H1 (cell line): ENCODE data around the gene NUDC. TPM values are rescaled to one million over a fixed set of nuclear protein-coding genes. Genes with fewer than 3 reads are reported as not detected.

ENCODE experiments used
- CTCF ChIA-PET: fragments of 300-600 bp; sonication (Branson Sonifier 250); formaldehyde crosslinking; loops from one replicate; lab custom pipeline; 2021; ENCODE audit not compliant: partially characterized antibody; lab: Charles Lee
- POLR2A ChIA-PET: fragments of 300-600 bp; sonication (Branson Sonifier 250); formaldehyde crosslinking; loops from one replicate; lab custom pipeline; 2021; ENCODE audit warnings: inconsistent platforms; ENCODE audit not compliant: partially characterized antibody; lab: Charles Lee
- DNase-seq, 2 experiments: peaks; one replicate each; pipeline versions ENCODE4 v3.0.0 to v3.0.0-alpha.2; 2010 to 2022; ENCODE audit warnings: low spot score in 2 of 2, low read depth in 1 of 2, mixed read lengths in 1 of 2
- FAIRE-seq: peaks from 2 replicates; lab custom pipeline; 2011; peaks lifted over from hg19 to GRCh38; lab: Jason Lieb, UNC
- H2AFZ ChIP-seq: 2 replicates; pipeline ENCODE4 v1.8.1; 2012; ENCODE audit warnings: low read length, inconsistent platforms
- H2AK5ac ChIP-seq: 2 replicates; pipeline ENCODE4 v1.6.1; 2013; ENCODE audit warnings: low read depth, low read length
- H2BK120ac ChIP-seq: replicated peaks from 2 replicates; pipeline ENCODE3; 2013; ENCODE audit warnings: low read depth, low read length, inconsistent platforms
- H2BK12ac ChIP-seq: 2 replicates; pipeline ENCODE4 v1.6.1; 2013; ENCODE audit warnings: low read depth, low read length
- H2BK15ac ChIP-seq: 2 replicates; pipeline ENCODE4 v1.6.1; 2013; ENCODE audit warnings: low read length
- H2BK20ac ChIP-seq: 2 replicates; pipeline ENCODE4 v1.6.1; 2013; ENCODE audit warnings: low read length
- H2BK5ac ChIP-seq: 2 replicates; pipeline ENCODE4 v1.6.1; 2013; ENCODE audit warnings: low read depth, low read length
- H3K14ac ChIP-seq: 2 replicates; pipeline ENCODE4 v1.6.1; 2013; ENCODE audit warnings: inconsistent platforms; ENCODE audit not compliant: insufficient read length
- H3K18ac ChIP-seq: 2 replicates; pipeline ENCODE4 v1.6.1; 2013; ENCODE audit warnings: low read length; ENCODE audit errors: extremely low read depth
- H3K23ac ChIP-seq: 2 replicates; pipeline ENCODE4 v1.6.1; 2013; ENCODE audit warnings: inconsistent platforms; ENCODE audit not compliant: insufficient read length
- H3K23me2 ChIP-seq: 2 replicates; pipeline ENCODE4 v1.6.1; 2013; ENCODE audit warnings: low read depth, low read length
- H3K27ac ChIP-seq: 2 replicates; pipeline ENCODE4 v1.6.1; 2011; ENCODE audit warnings: low read depth, low read length, inconsistent platforms
- H3K27me3 ChIP-seq, 4 experiments: replicated peaks in 1 of 4; 1 replicate in 1 of 4; 2 replicates in 3 of 4; pipeline versions ENCODE4 v1.6.1 to v1.8.1; 2011 to 2013; ENCODE audit warnings: low read length in 3 of 4, mild to moderate bottlenecking in 3 of 4, inconsistent platforms in 2 of 4, mixed read lengths in 2 of 4, moderate library complexity in 1 of 4; ENCODE audit not compliant: control insufficient read depth in 3 of 4, insufficient read depth in 3 of 4; ENCODE audit errors: extremely low read depth in 1 of 4
- H3K36me3 ChIP-seq, 4 experiments: 2 replicates each; pipeline versions ENCODE4 v1.6.1 to v1.8.1; 2011 to 2013; ENCODE audit warnings: mild to moderate bottlenecking in 4 of 4, low read length in 3 of 4, moderate library complexity in 2 of 4, control low read depth in 1 of 4, inconsistent platforms in 1 of 4; ENCODE audit not compliant: insufficient read depth in 4 of 4, control insufficient read depth in 2 of 4
- H3K4ac ChIP-seq: replicated peaks from 2 replicates; pipeline ENCODE3; 2013; ENCODE audit warnings: low read length, low read depth, mixed read lengths, inconsistent platforms; ENCODE audit not compliant: insufficient read length
- H3K4me1 ChIP-seq, 4 experiments: replicated peaks in 1 of 4; 1 replicate in 1 of 4; 2 replicates in 3 of 4; pipeline versions ENCODE4 v1.6.1 to v1.8.1; 2011 to 2013; ENCODE audit warnings: low read length in 3 of 4, inconsistent platforms in 2 of 4, mixed read lengths in 1 of 4; ENCODE audit not compliant: insufficient read depth in 4 of 4, control insufficient read depth in 3 of 4
- H3K4me2 ChIP-seq, 2 experiments: 2 replicates each; pipeline versions ENCODE4 v1.6.1 to v1.8.1; 2011 to 2013; ENCODE audit warnings: low read depth in 2 of 2, low read length in 2 of 2, control low read depth in 1 of 2, inconsistent platforms in 1 of 2, mild to moderate bottlenecking in 1 of 2; ENCODE audit not compliant: insufficient read depth in 1 of 2
- H3K4me3 ChIP-seq, 4 experiments: fragments of 200-600, 300-600 bp in 1 of 4; sonication (generic), shearing (Covaris generic), sonication (Bioruptor Twin) in 1 of 4; 2 replicates each; pipeline versions ENCODE4 v1.5.1 to v1.8.1; 2011 to 2016; ENCODE audit warnings: low read length in 4 of 4, low read depth in 3 of 4, control low read depth in 2 of 4, inconsistent platforms in 2 of 4, mild to moderate bottlenecking in 2 of 4, mixed read lengths in 1 of 4, moderate library complexity in 1 of 4; ENCODE audit not compliant: insufficient read depth in 2 of 4; ENCODE audit errors: extremely low read depth in 1 of 4
- H3K56ac ChIP-seq: replicated peaks from 2 replicates; pipeline ENCODE3; 2013; ENCODE audit warnings: low read depth, mild to moderate bottlenecking, mixed read lengths, low read length, inconsistent platforms; ENCODE audit not compliant: insufficient read length
- H3K79me1 ChIP-seq: 2 replicates; pipeline ENCODE4 v1.6.1; 2013; ENCODE audit warnings: low read depth, low read length, control low read depth
- H3K79me2 ChIP-seq, 2 experiments: 2 replicates each; pipeline versions ENCODE4 v1.6.1 to v1.8.1; 2012 to 2013; ENCODE audit warnings: low read length in 2 of 2, mild to moderate bottlenecking in 2 of 2, inconsistent platforms in 1 of 2; ENCODE audit not compliant: insufficient read depth in 2 of 2, control insufficient read depth in 1 of 2
- H3K9ac ChIP-seq, 4 experiments: replicated peaks in 1 of 4; 1 replicate in 1 of 4; 2 replicates in 3 of 4; pipeline versions ENCODE4 v1.6.1 to v1.8.1; 2011 to 2013; ENCODE audit warnings: low read depth in 3 of 4, low read length in 3 of 4, control low read depth in 2 of 4, mild to moderate bottlenecking in 2 of 4, moderate library complexity in 2 of 4, inconsistent platforms in 1 of 4; ENCODE audit errors: extremely low read depth in 1 of 4
- H3K9me3 ChIP-seq, 2 experiments: 2 replicates each; pipeline versions ENCODE4 v1.6.1 to v1.8.1; 2012 to 2013; ENCODE audit warnings: mild to moderate bottlenecking in 2 of 2, moderate library complexity in 2 of 2, control low read depth in 1 of 2, inconsistent platforms in 1 of 2, low read depth in 1 of 2, low read length in 1 of 2, mixed read lengths in 1 of 2; ENCODE audit not compliant: insufficient read depth in 2 of 2
- H4K20me1 ChIP-seq, 2 experiments: replicated peaks in 1 of 2; 2 replicates each; pipeline versions ENCODE3 to v1.8.1; 2011 to 2013; ENCODE audit warnings: inconsistent platforms in 2 of 2, low read length in 2 of 2, mild to moderate bottlenecking in 1 of 2; ENCODE audit not compliant: insufficient read depth in 2 of 2, control insufficient read depth in 1 of 2
- H4K5ac ChIP-seq: 2 replicates; pipeline ENCODE4 v1.6.1; 2013; ENCODE audit warnings: low read length, low read depth, mixed read lengths, inconsistent platforms; ENCODE audit not compliant: insufficient read length
- H4K8ac ChIP-seq: 2 replicates; pipeline ENCODE4 v1.8.0; 2013; ENCODE audit warnings: mild to moderate bottlenecking, moderate library complexity, low read length, inconsistent platforms; ENCODE audit not compliant: insufficient read depth; ENCODE audit errors: extremely low read depth
- H4K91ac ChIP-seq: replicated peaks from 2 replicates; pipeline ENCODE3; 2013; ENCODE audit warnings: low read length, mixed read lengths, inconsistent platforms; ENCODE audit not compliant: insufficient read length
- CREB1 ChIP-seq: IDR thresholded peaks from 2 replicates; pipeline ENCODE4 v1.6.1; 2012; ENCODE audit warnings: inconsistent platforms
- KDM4A ChIP-seq: IDR thresholded peaks from one replicate; pipeline ENCODE4 v1.7.1; 2012; ENCODE audit warnings: low read depth, mild to moderate bottlenecking, moderate library complexity, low read length, inconsistent platforms; ENCODE audit not compliant: severe bottlenecking
- RAD21 ChIP-seq, 2 experiments: IDR thresholded peaks in 1 of 2; conservative IDR thresholded peaks in 1 of 2; 2 replicates each; pipeline ENCODE4 v1.6.1; 2011; ENCODE audit warnings: low read depth in 2 of 2, low read length in 2 of 2, improper control_type of control experiment in 1 of 2, inconsistent platforms in 1 of 2, mild to moderate bottlenecking in 1 of 2, moderate library complexity in 1 of 2
- SP1 ChIP-seq: IDR thresholded peaks from 2 replicates; pipeline ENCODE4 v1.6.1; 2011; ENCODE audit warnings: low read depth, low read length
- TAF7 ChIP-seq: optimal IDR thresholded peaks from 2 replicates; pipeline ENCODE3; 2011; ENCODE audit warnings: low read depth, mild to moderate bottlenecking, inconsistent platforms, low read length, moderate library complexity, borderline replicate concordance
- WGBS, 2 experiments: shearing (Covaris generic) in 1 of 2; methylation state at CpG; one replicate each; pipeline versions ENCODE4 v1.1.6 to v1.1.7; 2013 to 2015; ENCODE audit warnings: low lambda C conversion rate in 2 of 2, mixed read lengths in 2 of 2, inconsistent platforms in 1 of 2, low coverage in 1 of 2, missing lambda C conversion rate in 1 of 2; ENCODE audit not compliant: insufficient replicate concordance in 2 of 2, insufficient coverage in 1 of 2, insufficient read length in 1 of 2; ENCODE audit errors: extremely low coverage in 1 of 2, missing lambda C conversion rate in 1 of 2; 5-methylcytosine and 5-hydroxymethylcytosine counted together
- polyA plus RNA-seq, 7 experiments: library from polyadenylated mRNA; depleted of rRNA in 3 of 7; stranded (reverse) in 5 of 7; unstranded in 2 of 7; fragments of >200 nt in 5 of 7; fragments of 200-250 nt in 2 of 7; gene quantifications; 1 replicate in 5 of 7; 2 replicates in 1 of 7; 4 replicates in 1 of 7; pipeline versions ENCODE4 v1.2.1 to v1.2.3, GENCODE V29; 2011 to 2013; ENCODE audit warnings: missing spikeins in 2 of 7, mixed read lengths in 2 of 7
- total RNA-seq: library from RNA; stranded (reverse); fragmentation: NEBNext Ultra II Directional; extraction: Animal tissue kit (Norgen Biotek cat#: 25700); gene quantifications from 2 replicates; pipeline ENCODE4 v1.2.1, GENCODE V29; 2021

NUDC gene
- total and polyA plus RNA-seq, 2 of the 8 experiments (the other 6 are each of a cell fraction or from before 2014, with no cell fraction given), result 43.2 to 131 TPM

DNA sequence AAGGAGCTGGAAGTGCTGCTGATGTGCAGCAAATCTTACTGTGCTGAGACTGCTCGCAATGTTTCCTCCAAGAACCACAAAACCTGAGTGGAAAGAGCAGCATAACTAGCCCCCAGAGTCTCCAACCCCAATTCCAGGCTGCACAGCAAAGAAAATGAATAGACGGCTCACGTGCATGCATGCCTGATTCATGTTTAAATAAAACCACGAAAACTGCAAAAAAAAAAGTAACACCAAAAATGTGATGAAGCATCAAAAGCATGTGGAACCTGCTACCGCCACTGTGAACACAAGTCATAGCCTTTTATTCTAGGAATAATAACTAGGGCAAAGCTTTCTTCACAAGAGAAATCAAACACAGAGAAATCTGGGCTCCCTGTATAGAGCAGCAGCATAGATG, 62.3 kb downstream of the NUDC start:
- POLR2A ChIA-PET, result interaction anchor here (42.2 kb wide), 1 partner anchor 38 kb away, joined by 1829 read pairs; the partner anchor contains the start of genes TENT5B and TRNP1
- H4K5ac ChIP-seq, result no peak overlapping the region
- H3K4ac ChIP-seq, result no peak overlapping the region
- no peak overlapping the region for H3K4me3 ChIP-seq
- H3K9ac ChIP-seq, result no peak overlapping the region
- no peak overlapping the region for H3K14ac ChIP-seq
- no peaks in the 10 kb centered on the region for H3K4me1 ChIP-seq
- no peak overlapping the region for H3K4me2 ChIP-seq
- H3K23me2 ChIP-seq, result no peaks in the 10 kb centered on the region
- H2BK120ac ChIP-seq, result no peak overlapping the region
- no peaks in the 10 kb centered on the region for H3K79me2 ChIP-seq
- no peak overlapping the region for H2BK20ac ChIP-seq
- no peaks in the 10 kb centered on the region for H3K9me3 ChIP-seq
- CTCF ChIA-PET, result interaction anchor here (0.6 to 1.3 kb wide), 4 partner anchors 45 to 119 kb away, joined by 3 to 4 read pairs (median 4); no protein-coding TSS in a partner anchor
- no peak overlapping the region for H3K56ac ChIP-seq
- H2BK12ac ChIP-seq, result no peak overlapping the region
- H2AK5ac ChIP-seq, result no peak overlapping the region
- 88% methylated on average over 5 of the region's 5 CpGs; no CpG with 5 or more reads in 1 of the 2 experiments for WGBS, 2 experiments
- no peak for TF ChIP-seq KDM4A
- no peak for TF ChIP-seq SP1
- no peak for TF ChIP-seq CREB1
- TF ChIP-seq RAD21 (IDR thresholded peaks at IDR 0.05 in 1 of 2, conservative IDR thresholded peaks at IDR 0.05 in 1 of 2; ENCODE audit: low read depth in 2 of 2, low read length in 2 of 2), result no peak
- TF ChIP-seq TAF7, result no peak
- H2BK5ac ChIP-seq, result no peak overlapping the region
- no peaks in the 10 kb centered on the region for H3K79me1 ChIP-seq
- H3K23ac ChIP-seq, result no peak overlapping the region
- H3K36me3 ChIP-seq, result no peaks in the 10 kb centered on the region
- H2AFZ ChIP-seq, result no peak overlapping the region
- H3K27ac ChIP-seq, result no peak overlapping the region
- H3K27me3 ChIP-seq, result no peaks in the 10 kb centered on the region
- H4K91ac ChIP-seq, result no peak overlapping the region
- no peak overlapping the region for H2BK15ac ChIP-seq
- DNase-seq (no peak), FAIRE-seq (no peak)
- no peak overlapping the region for H3K18ac ChIP-seq
- no peaks in the 10 kb centered on the region for H4K20me1 ChIP-seq
- H4K8ac ChIP-seq, result no peak overlapping the region
